SK-N-MC (cell line): ENCODE measurements around the gene CAMK1G.

Experiments used
- EZH2 ChIP-seq: fragments of 200-600 bp; sonication (generic); IDR thresholded peaks from one replicate; pipeline ENCODE4 v1.6.1; 2017; ENCODE audit warnings: antibody characterized with exemption
- FOXP2 ChIP-seq: optimal IDR thresholded peaks from 2 replicates; pipeline ENCODE3; 2011; ENCODE audit warnings: mild to moderate bottlenecking, moderate library complexity; ENCODE audit not compliant: insufficient read depth; ENCODE audit errors: extremely low read length, control extremely low read depth
- POLR2AphosphoS5 ChIP-seq: IDR thresholded peaks from 2 replicates; pipeline ENCODE4 v1.6.1; 2012; ENCODE audit warnings: mild to moderate bottlenecking, low read depth, low read length, borderline replicate concordance

GRCh38 chr1:209662879-209663327 is 79.4 kb downstream of the CAMK1G start:
- no peak for TF ChIP-seq POLR2AphosphoS5
- no peak for TF ChIP-seq EZH2
- TF ChIP-seq FOXP2 = no peak
